ENCODE results near the gene PAQR3. TPM values are rescaled to one million over a fixed set of nuclear protein-coding genes. Genes with fewer than 3 reads are reported as not detected.

Gene PAQR3
- total RNA-seq, 1 donor from 2014 or later = 53.2 TPM

GRCh38 chr4:78953769-78954666 lies 14.8 kb upstream of the PAQR3 start:
- Mint-ChIP-seq H3K27me3 (ENCODE audit: unreplicated experiment) (peaks cover 2% of the 10 kb centered on the region), H3K4me3 (ENCODE audit: unreplicated experiment) (no peak overlapping the region), H3K9me3 (ENCODE audit: unreplicated experiment) (no peaks in the 10 kb centered on the region), H3K27ac (ENCODE audit: unreplicated experiment) (no peak overlapping the region), H3K4me1 (ENCODE audit: low read depth, unreplicated experiment) (no peaks in the 10 kb centered on the region), H3K36me3 (ENCODE audit: unreplicated experiment) (no peaks in the 10 kb centered on the region)
- DNase-seq = peak; percentile 22
- TF ChIP-seq CTCF (IDR thresholded peaks at IDR 0.05; ENCODE audit: partially characterized antibody, unreplicated experiment) = peak; percentile 75

- H3K4me1 Mint-ChIP-seq (ENCODE audit: low read depth, unreplicated experiment) = no peaks in the 10 kb centered on the region
- no peak overlapping the region for H3K4me3 Mint-ChIP-seq (ENCODE audit: unreplicated experiment)
- DNase-seq = no peak
- peaks cover 2% of the 10 kb centered on the region for H3K27me3 Mint-ChIP-seq (ENCODE audit: unreplicated experiment)
- no peak overlapping the region for H3K27ac Mint-ChIP-seq (ENCODE audit: unreplicated experiment)
- H3K36me3 Mint-ChIP-seq (ENCODE audit: unreplicated experiment) = no peaks in the 10 kb centered on the region
- no peaks in the 10 kb centered on the region for H3K9me3 Mint-ChIP-seq (ENCODE audit: unreplicated experiment)
- no peak for TF ChIP-seq CTCF (IDR thresholded peaks at IDR 0.05; ENCODE audit: partially characterized antibody, unreplicated experiment)
Measured at GRCh38 chr4:78953231-78953630, 14.0 kb upstream of the PAQR3 start.

- H3K9me3 Mint-ChIP-seq (ENCODE audit: unreplicated experiment) = no peaks in the 10 kb centered on the region
- DNase-seq = no peak
- H3K27me3 Mint-ChIP-seq (ENCODE audit: unreplicated experiment) = peaks cover 2% of the 10 kb centered on the region
- no peaks in the 10 kb centered on the region for H3K4me1 Mint-ChIP-seq (ENCODE audit: low read depth, unreplicated experiment)
- peak; percentile 70 for TF ChIP-seq CTCF (IDR thresholded peaks at IDR 0.05; ENCODE audit: partially characterized antibody, unreplicated experiment)
- no peak overlapping the region for H3K4me3 Mint-ChIP-seq (ENCODE audit: unreplicated experiment)
- no peaks in the 10 kb centered on the region for H3K36me3 Mint-ChIP-seq (ENCODE audit: unreplicated experiment)
- H3K27ac Mint-ChIP-seq (ENCODE audit: unreplicated experiment) = no peak overlapping the region
Measured at GRCh38 chr4:78951862-78952472, 12.7 kb upstream of the PAQR3 start.

- no peaks in the 10 kb centered on the region for H3K9me3 Mint-ChIP-seq (ENCODE audit: unreplicated experiment)
- H3K27ac Mint-ChIP-seq (ENCODE audit: unreplicated experiment) = no peak overlapping the region
- H3K27me3 Mint-ChIP-seq (ENCODE audit: unreplicated experiment) = no peaks in the 10 kb centered on the region
- TF ChIP-seq CTCF (IDR thresholded peaks at IDR 0.05; ENCODE audit: partially characterized antibody, unreplicated experiment) = no peak
- H3K36me3 Mint-ChIP-seq (ENCODE audit: unreplicated experiment) = peaks cover 8% of the 10 kb centered on the region
- H3K4me3 Mint-ChIP-seq (ENCODE audit: unreplicated experiment) = no peak overlapping the region
- H3K4me1 Mint-ChIP-seq (ENCODE audit: low read depth, unreplicated experiment) = no peaks in the 10 kb centered on the region
- no peak for DNase-seq
Measured at GRCh38 chr4:78949735-78950134, 10.5 kb upstream of the PAQR3 start.

GRCh38 chr4:78945651-78946179 lies 6.5 kb upstream of the PAQR3 start:
- TF ChIP-seq CTCF (IDR thresholded peaks at IDR 0.05; ENCODE audit: partially characterized antibody, unreplicated experiment) = no peak
- H3K27ac Mint-ChIP-seq (ENCODE audit: unreplicated experiment) = no peak overlapping the region
- H3K9me3 Mint-ChIP-seq (ENCODE audit: unreplicated experiment) = no peaks in the 10 kb centered on the region
- DNase-seq = no peak
- H3K27me3 Mint-ChIP-seq (ENCODE audit: unreplicated experiment) = no peaks in the 10 kb centered on the region
- no peaks in the 10 kb centered on the region for H3K4me1 Mint-ChIP-seq (ENCODE audit: low read depth, unreplicated experiment)
- H3K4me3 Mint-ChIP-seq (ENCODE audit: unreplicated experiment) = no peak overlapping the region
- peaks cover 8% of the 10 kb centered on the region for H3K36me3 Mint-ChIP-seq (ENCODE audit: unreplicated experiment)

Measured in glutamatergic neuron (in vitro differentiated cells).